Activated CD4-positive, alpha-beta T cell treated with anti-CD3 and anti-CD28 coated beads, Interleukin-2, amount 10 ng/mL, durations not matched to agents 7 days and 5 days (primary cell): ENCODE data around the gene RNU2-1. TPM values are rescaled to one million over a fixed set of nuclear protein-coding genes. Genes with fewer than 3 reads are reported as not detected.
"Not testable (repeated sequence)": the region's sequence is repeated elsewhere in the genome, so short reads cannot be mapped to it uniquely, and the experiment has no call there.

Experiments
- CTCF ChIA-PET: fragments of 350-600 bp; sonication (Branson Sonifier 250); formaldehyde crosslinking; loops from one replicate; lab custom pipeline; 2021; ENCODE audit warnings: antibody characterized with exemption; lab: Charles Lee
- POLR2A ChIA-PET: fragments of 350-600 bp; sonication (Branson Sonifier 250); formaldehyde crosslinking; loops from one replicate; lab custom pipeline; 2021; ENCODE audit warnings: antibody characterized with exemption; lab: Charles Lee
- DNase-seq: peaks from one replicate; pipeline ENCODE4 v3.0.0-alpha.2; 2020
- H3K27ac Mint-ChIP-seq: one replicate; pipeline ENCODE4 v1.8.0; 2021; ENCODE audit warnings: mild to moderate bottlenecking, moderate library complexity, mixed read lengths
- H3K27me3 Mint-ChIP-seq: one replicate; pipeline ENCODE4 v1.8.0; 2021; ENCODE audit warnings: mixed read lengths
- H3K36me3 Mint-ChIP-seq: one replicate; pipeline ENCODE4 v1.8.0; 2021; ENCODE audit warnings: low read depth, mixed read lengths
- H3K4me1 Mint-ChIP-seq: one replicate; pipeline ENCODE4 v1.8.0; 2021; ENCODE audit warnings: mixed read lengths
- H3K4me3 Mint-ChIP-seq: one replicate; pipeline ENCODE4 v1.8.0; 2021; ENCODE audit warnings: mild to moderate bottlenecking, moderate library complexity, mixed read lengths
- H3K9me3 Mint-ChIP-seq: one replicate; pipeline ENCODE4 v1.8.0; 2021; ENCODE audit warnings: mixed read lengths
- total RNA-seq, 2 experiments: library from RNA; stranded (reverse); gene quantifications; one replicate each; pipeline ENCODE4 v1.2.3, GENCODE V29; 2021

RNU2-1 gene
- total RNA-seq, 2 experiments from 2014 or later = 5,823 to 8,052 TPM

GRCh38 chr17:43211480-43212402 is 22.0 kb downstream of the RNU2-1 start, which contains the start of gene TMEM106A:
TMEM106A (plus strand) TSS chr17:43211875; CDS start chr17:43213042, 1,167 bp downstream.
- ChIA-PET POLR2A (interaction anchor here (0.8 to 2.7 kb wide), 2 partner anchors 87 to 104 kb away, joined by 3 to 17 read pairs; partner anchors contain the start of gene BRCA1), CTCF (interaction anchor here (0.5 to 3.1 kb wide), 8 partner anchors 8 to 272 kb away, joined by 3 to 11 read pairs (median 5); partner anchors contain the start of gene DHX8)
- no peaks in the 10 kb centered on the region for H3K27me3 Mint-ChIP-seq
- H3K4me1 Mint-ChIP-seq = peaks cover 40% of the 10 kb centered on the region
- no peaks in the 10 kb centered on the region for H3K9me3 Mint-ChIP-seq
- peaks cover 31% of the 10 kb centered on the region for H3K36me3 Mint-ChIP-seq
- H3K4me3 Mint-ChIP-seq = peak within 1 kb of the TSS; percentile 95
- peak; percentile 80 for DNase-seq
- H3K27ac Mint-ChIP-seq = peak within 1 kb of the TSS; percentile 87

GRCh38 chr17:43211123-43211479 is 22.7 kb downstream of the RNU2-1 start:
- DNase-seq = no peak
- POLR2A ChIA-PET = interaction anchor here (2.7 kb wide), 1 partner anchor 105 kb away, joined by 17 read pairs; no protein-coding TSS in a partner anchor
- H3K4me1 Mint-ChIP-seq = peaks cover 37% of the 10 kb centered on the region
- no peaks in the 10 kb centered on the region for H3K9me3 Mint-ChIP-seq
- H3K27ac Mint-ChIP-seq = peak overlapping the region; percentile 87
- peak overlapping the region; percentile 95 for H3K4me3 Mint-ChIP-seq
- peaks cover 27% of the 10 kb centered on the region for H3K36me3 Mint-ChIP-seq
- CTCF ChIA-PET = interaction anchor here (0.9 to 3.1 kb wide), 4 partner anchors 11 to 273 kb away, joined by 4 to 11 read pairs (median 6); partner anchors contain the start of gene DHX8
- H3K27me3 Mint-ChIP-seq = no peaks in the 10 kb centered on the region

DNA sequence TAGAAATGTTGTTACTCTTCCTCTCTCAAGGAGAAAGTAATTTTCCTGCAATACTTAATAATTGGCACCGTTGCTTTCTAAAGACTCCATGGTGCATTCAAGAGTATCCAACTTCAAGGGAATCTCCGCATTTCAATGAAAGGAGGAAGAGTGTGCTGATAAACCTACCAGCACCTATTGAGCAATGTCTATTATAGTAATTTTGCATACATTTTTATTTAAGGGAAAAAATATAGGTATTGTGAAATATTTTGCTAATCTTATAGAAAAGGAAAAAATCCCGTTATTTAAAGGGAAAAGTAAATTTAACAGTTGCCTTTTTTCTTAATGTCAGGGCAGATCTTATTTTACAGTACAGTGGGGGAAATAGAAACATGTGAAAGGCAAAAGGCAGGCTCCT is 23.2 kb downstream of the RNU2-1 start:
- peak overlapping the region; percentile 87 for H3K27ac Mint-ChIP-seq
- H3K4me1 Mint-ChIP-seq = peaks cover 34% of the 10 kb centered on the region
- peak overlapping the region; percentile 95 for H3K4me3 Mint-ChIP-seq
- no peak for DNase-seq
- CTCF ChIA-PET = interaction anchor here (1.5 kb wide), 1 partner anchor 26 kb away, joined by 7 read pairs; no protein-coding TSS in a partner anchor
- H3K9me3 Mint-ChIP-seq = no peaks in the 10 kb centered on the region
- no peaks in the 10 kb centered on the region for H3K27me3 Mint-ChIP-seq
- POLR2A ChIA-PET = no interaction called here
- peaks cover 23% of the 10 kb centered on the region for H3K36me3 Mint-ChIP-seq

DNA sequence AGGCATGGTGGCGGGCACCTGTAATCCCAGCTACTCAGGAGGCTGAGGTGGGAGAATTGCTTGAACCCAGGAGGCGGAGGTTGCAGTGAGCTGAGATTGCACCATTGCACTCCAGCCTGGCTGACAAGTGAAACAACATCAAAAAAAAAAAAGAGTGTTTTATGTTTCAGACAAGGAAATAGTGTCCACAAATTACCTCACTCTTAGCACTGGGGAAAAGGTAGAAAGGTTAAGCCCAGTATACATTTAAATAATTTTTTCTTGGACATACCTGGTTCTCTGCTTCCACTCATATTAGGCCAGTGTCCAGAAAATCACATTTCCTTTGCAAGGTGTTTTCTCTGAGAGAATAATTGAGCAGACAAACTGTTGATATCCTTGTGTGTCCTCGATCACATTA is 30.8 kb downstream of the RNU2-1 start:
- H3K27ac Mint-ChIP-seq, H3K9me3 Mint-ChIP-seq, POLR2A ChIA-PET, DNase-seq, H3K27me3 Mint-ChIP-seq, H3K4me3 Mint-ChIP-seq, H3K4me1 Mint-ChIP-seq: not testable (repeated sequence)
- H3K36me3 Mint-ChIP-seq = peaks cover 36% of the 10 kb centered on the region
- CTCF ChIA-PET = interaction anchor here (1.0 to 1.1 kb wide), 2 partner anchors 9 to 11 kb away, joined by 3 to 4 read pairs; no protein-coding TSS in a partner anchor

DNA sequence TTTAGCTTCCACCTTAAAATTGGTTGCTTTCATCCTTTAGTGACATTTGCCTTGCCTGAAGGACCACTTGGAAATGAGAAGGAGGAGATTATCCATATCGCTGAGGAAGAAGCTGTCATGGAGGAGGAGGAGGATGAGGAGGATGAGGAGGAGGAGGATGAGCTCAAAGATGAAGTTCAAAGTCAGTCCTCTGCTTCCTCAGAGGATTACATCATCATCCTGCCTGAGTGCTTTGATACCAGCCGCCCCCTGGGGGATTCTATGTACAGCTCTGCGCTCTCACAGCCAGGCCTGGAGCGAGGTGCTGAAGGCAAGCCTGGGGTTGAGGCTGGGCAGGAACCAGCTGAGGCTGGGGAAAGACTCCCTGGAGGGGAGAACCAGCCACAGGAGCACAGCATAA is 33.6 kb downstream of the RNU2-1 start:
- H3K27me3 Mint-ChIP-seq = no peaks in the 10 kb centered on the region
- ChIA-PET CTCF (interaction anchor here (1.7 kb wide), 1 partner anchor 13 kb away, joined by 11 read pairs; the partner anchor contains the start of gene TMEM106A), POLR2A (interaction anchor here (1.0 kb wide), 1 partner anchor 115 kb away, joined by 4 read pairs; no protein-coding TSS in a partner anchor)
- peaks cover 38% of the 10 kb centered on the region for H3K36me3 Mint-ChIP-seq
- no peak overlapping the region for H3K4me3 Mint-ChIP-seq
- no peak for DNase-seq
- no peaks in the 10 kb centered on the region for H3K4me1 Mint-ChIP-seq
- H3K27ac Mint-ChIP-seq = no peak overlapping the region
- H3K9me3 Mint-ChIP-seq = no peaks in the 10 kb centered on the region

- ChIA-PET CTCF (interaction anchor here (1.0 to 1.7 kb wide), 2 partner anchors 13 to 169 kb away, joined by 4 to 11 read pairs; partner anchors contain the start of gene TMEM106A), POLR2A (interaction anchor here (1.0 kb wide), 1 partner anchor 116 kb away, joined by 4 read pairs; no protein-coding TSS in a partner anchor)
- no peaks in the 10 kb centered on the region for H3K27me3 Mint-ChIP-seq
- H3K36me3 Mint-ChIP-seq = peaks cover 43% of the 10 kb centered on the region
- no peaks in the 10 kb centered on the region for H3K9me3 Mint-ChIP-seq
- H3K4me1 Mint-ChIP-seq = no peaks in the 10 kb centered on the region
- DNase-seq = no peak
- no peak overlapping the region for H3K4me3 Mint-ChIP-seq
- H3K27ac Mint-ChIP-seq = no peak overlapping the region
Measured at GRCh38 chr17:43199633-43200032, 34.1 kb downstream of the RNU2-1 start.

DNA sequence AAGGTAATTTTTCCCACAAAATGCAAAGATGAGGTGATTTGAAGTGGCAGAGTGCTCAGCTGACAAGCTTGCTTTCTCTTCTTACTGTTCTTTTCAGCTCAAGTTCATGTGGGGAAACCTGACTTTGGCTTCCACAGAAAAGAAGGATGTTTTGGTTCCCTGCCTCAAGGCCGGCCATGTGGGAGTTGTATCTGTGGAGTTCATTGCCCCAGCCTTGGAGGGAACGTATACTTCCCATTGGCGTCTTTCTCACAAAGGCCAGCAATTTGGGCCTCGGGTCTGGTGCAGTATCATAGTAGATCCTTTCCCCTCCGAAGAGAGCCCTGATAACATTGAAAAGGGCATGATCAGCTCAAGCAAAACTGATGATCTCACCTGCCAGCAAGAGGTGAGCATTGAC is 40.5 kb downstream of the RNU2-1 start:
- no peak overlapping the region for H3K27ac Mint-ChIP-seq
- H3K9me3 Mint-ChIP-seq = no peaks in the 10 kb centered on the region
- POLR2A ChIA-PET = no interaction called here
- no peak for DNase-seq
- CTCF ChIA-PET = interaction anchor here (0.6 to 1.6 kb wide), 3 partner anchors 23 to 122 kb away, joined by 3 to 4 read pairs (median 3); no protein-coding TSS in a partner anchor
- no peaks in the 10 kb centered on the region for H3K27me3 Mint-ChIP-seq
- H3K36me3 Mint-ChIP-seq = peaks cover 60% of the 10 kb centered on the region
- H3K4me1 Mint-ChIP-seq = no peaks in the 10 kb centered on the region
- H3K4me3 Mint-ChIP-seq = no peak overlapping the region

DNA sequence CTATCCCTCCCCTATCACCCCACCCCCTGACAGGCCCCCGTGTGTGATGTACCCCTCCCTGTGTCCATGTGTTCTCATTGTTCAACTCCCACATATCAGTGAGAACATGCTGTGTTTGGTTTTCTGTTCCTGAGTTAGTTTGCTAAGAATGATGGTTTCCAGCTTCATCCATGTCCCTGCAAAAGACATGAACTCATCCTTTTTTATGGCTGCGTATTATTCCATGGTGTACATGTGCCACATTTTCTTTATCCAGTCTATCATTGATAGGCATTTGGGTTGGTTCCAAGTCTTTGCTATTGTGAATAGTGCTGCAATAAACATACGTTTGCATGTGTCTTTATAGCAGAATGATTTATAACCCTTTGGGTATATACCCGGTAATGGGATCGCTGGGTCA is 47.1 kb downstream of the RNU2-1 start:
- H3K36me3 Mint-ChIP-seq = peaks cover 47% of the 10 kb centered on the region
- CTCF ChIA-PET, H3K4me3 Mint-ChIP-seq, H3K27ac Mint-ChIP-seq, H3K27me3 Mint-ChIP-seq, H3K4me1 Mint-ChIP-seq, H3K9me3 Mint-ChIP-seq, POLR2A ChIA-PET, DNase-seq: not testable (repeated sequence)

DNA sequence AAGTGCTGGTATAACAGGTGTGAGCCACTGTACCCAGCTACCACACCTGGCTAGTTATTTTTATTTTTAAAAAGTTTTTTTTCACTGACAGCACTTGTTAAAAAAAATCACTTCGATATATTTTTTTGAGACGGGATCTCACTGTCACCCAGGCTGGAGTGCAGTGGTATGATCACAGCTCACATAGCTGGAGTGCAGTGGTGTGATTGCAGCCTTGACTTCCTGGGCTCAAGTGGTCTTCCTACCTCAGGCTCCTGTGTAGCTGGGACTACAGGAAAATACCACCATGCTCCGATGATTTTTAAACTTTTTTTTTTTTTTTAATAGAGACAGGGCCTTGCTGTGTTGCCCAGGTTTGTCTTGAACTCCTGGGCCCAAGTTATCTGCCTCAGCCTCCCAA is 49.9 kb downstream of the RNU2-1 start:
- H3K4me1 Mint-ChIP-seq = no peaks in the 10 kb centered on the region
- POLR2A ChIA-PET = no interaction called here
- no peaks in the 10 kb centered on the region for H3K9me3 Mint-ChIP-seq
- no peak for DNase-seq
- H3K27ac Mint-ChIP-seq = no peak overlapping the region
- CTCF ChIA-PET = interaction anchor here (0.6 to 3.1 kb wide), 2 partner anchors 27 to 118 kb away, joined by 3 to 7 read pairs; partner anchors contain the start of gene TMEM106A
- H3K27me3 Mint-ChIP-seq = no peaks in the 10 kb centered on the region
- no peak overlapping the region for H3K4me3 Mint-ChIP-seq
- peaks cover 33% of the 10 kb centered on the region for H3K36me3 Mint-ChIP-seq

Other genes with a start within 250 kb of the RNU2-1 start
- gene RPL27, start 235.6 kb downstream of the RNU2-1 start, total RNA-seq = 1,000 to 10,000 TPM; 1,014 to 1,124 TPM
- gene IFI35, start 227.2 kb downstream of the RNU2-1 start, total RNA-seq = 100 to 1,000 TPM; 125 to 137 TPM
- 10 to 100 TPM; 10.2 to 12.8 TPM for gene VAT1, start 211.6 kb downstream of the RNU2-1 start, total RNA-seq
- under 1 TPM in 1 of 2 experiments, not detected in 1; 0.05 TPM for gene RND2, start 208.7 kb downstream of the RNU2-1 start, total RNA-seq
- 10 to 100 TPM; 67.4 to 76.0 TPM for gene BRCA1, start 108.6 kb downstream of the RNU2-1 start, total RNA-seq
- 10 to 100 TPM; 53.9 to 54.3 TPM for gene NBR1, start 62.8 kb downstream of the RNU2-1 start, total RNA-seq
- gene TMEM106A, start 22.1 kb downstream of the RNU2-1 start, total RNA-seq = 10 to 100 TPM; 11.7 to 11.8 TPM
- gene CCDC200, start 5.4 kb downstream of the RNU2-1 start, total RNA-seq = not detected
- gene ARL4D, start 165.0 kb upstream of the RNU2-1 start, total RNA-seq = 1 to 10 TPM; 2.1 to 2.2 TPM
- gene DHX8, start 250.0 kb upstream of the RNU2-1 start, total RNA-seq = 10 to 100 TPM; 56.0 to 78.8 TPM